K562 (cell line): ENCODE results near the gene NR2F1. TPM values are rescaled to one million over a fixed set of nuclear protein-coding genes. Genes with fewer than 3 reads are reported as not detected.

ENCODE experiments used
- CHD7 ChIP-seq: fragments of 200-600 bp; sonication (generic); IDR thresholded peaks from one replicate; pipeline ENCODE4 v1.6.1; 2012; ENCODE audit warnings: mild to moderate bottlenecking, low read depth, low read length, inconsistent platforms
- polyA plus RNA-seq, 8 experiments: library from polyadenylated mRNA; depleted of rRNA in 4 of 8; stranded (reverse) in 5 of 8; unstranded in 3 of 8; fragments of >200 nt; fragmentation: Nextera tagmentation in 2 of 8; fragmentation: Illumina TruSeq in 1 of 8; extraction: Ambion mirVana in 2 of 8; extraction: Trizol in 1 of 8; gene quantifications; 2 replicates each; pipeline versions ENCODE4 v1.2.1 to v1.2.3, GENCODE V29; 2011 to 2014; ENCODE audit warnings: inconsistent platforms in 1 of 8, missing spikeins in 1 of 8
- total RNA-seq, 7 experiments: library from RNA; depleted of rRNA in 6 of 7; stranded (reverse); fragments of >200 nt in 6 of 7; fragmentation: Illumina TruSeq in 2 of 7; extraction: Trizol in 2 of 7; gene quantifications; 2 replicates each; pipeline versions ENCODE4 v1.2.1 to v1.2.3, GENCODE V29; 2011 to 2021; ENCODE audit warnings: low replicate concordance in 1 of 7

Gene NR2F1
- total and polyA plus RNA-seq, 9 of the 15 experiments (the other 6 are each of a cell fraction or from before 2014, with no cell fraction given): 0.18 TPM; not detected in 8

GRCh38 chr5:93602241-93603077, 19.4 kb downstream of the NR2F1 start (continued):
- TF ChIP-seq CHD7: no peak
